WTC11 (cell line): ENCODE measurements around the gene PTPRN2. TPM values are rescaled to one million over a fixed set of nuclear protein-coding genes. Genes with fewer than 3 reads are reported as not detected.

Experiments
- ATAC-seq: fragments of 200-7000 bp; cut with Tn5 transposase; 2 replicates; pipeline ENCODE4 v1.10.0; 2021; ENCODE audit warnings: mild to moderate bottlenecking, moderate library complexity
- CTCF ChIA-PET: fragments of 300-600 bp; sonication (Branson Sonifier 250); formaldehyde crosslinking; loops from one replicate; lab custom pipeline; 2021; ENCODE audit warnings: antibody characterized with exemption; lab: Charles Lee
- POLR2A ChIA-PET: fragments of 350-600 bp; sonication (Branson Sonifier 250); formaldehyde crosslinking; loops from one replicate; lab custom pipeline; 2021; ENCODE audit warnings: antibody characterized with exemption; lab: Charles Lee
- DNase-seq: peaks from one replicate; pipeline ENCODE4 v3.0.0; 2021; ENCODE audit warnings: low spot score
- H3K27ac Mint-ChIP-seq: 2 replicates; pipeline ENCODE4 v1.8.0; 2021; ENCODE audit warnings: mixed read lengths
- H3K27me3 Mint-ChIP-seq: 2 replicates; pipeline ENCODE4 v1.8.0; 2021; ENCODE audit warnings: low read depth, mild to moderate bottlenecking, moderate library complexity, mixed read lengths
- H3K36me3 Mint-ChIP-seq: 2 replicates; pipeline ENCODE4 v1.8.0; 2021; ENCODE audit warnings: mixed read lengths
- H3K4me1 Mint-ChIP-seq: 2 replicates; pipeline ENCODE4 v1.8.0; 2022; ENCODE audit warnings: mixed read lengths
- H3K4me3 Mint-ChIP-seq: 2 replicates; pipeline ENCODE4 v1.8.0; 2021; ENCODE audit warnings: mild to moderate bottlenecking, moderate library complexity, mixed read lengths
- H3K9me3 Mint-ChIP-seq: 2 replicates; pipeline ENCODE4 v1.8.0; 2021; ENCODE audit warnings: mixed read lengths
- ARID4B ChIP-seq: sonication (generic); formaldehyde crosslinking; IDR thresholded peaks from 2 replicates; pipeline ENCODE4 v1.8.0; 2023; ENCODE audit warnings: missing genetic modification reagents, mild to moderate bottlenecking, borderline replicate concordance
- GABPB1 ChIP-seq: sonication (generic); formaldehyde crosslinking; IDR thresholded peaks from 2 replicates; pipeline ENCODE4 v1.8.1; 2023; ENCODE audit warnings: mild to moderate bottlenecking, missing genetic modification reagents
- GRHL2 ChIP-seq: fragments of 250-450 bp; sonication (Bioruptor Pico); IDR thresholded peaks from 2 replicates; pipeline ENCODE4 v1.8.0; 2022; ENCODE audit warnings: mild to moderate bottlenecking, moderate library complexity; ENCODE audit not compliant: insufficient replicate concordance, severe bottlenecking
- JUN ChIP-seq: sonication (generic); formaldehyde crosslinking; IDR thresholded peaks from 2 replicates; pipeline ENCODE4 v1.8.0; 2023; ENCODE audit warnings: mild to moderate bottlenecking, missing genetic modification reagents
- MLX ChIP-seq: sonication (generic); formaldehyde crosslinking; IDR thresholded peaks from 2 replicates; pipeline ENCODE4 v1.8.1; 2023; ENCODE audit warnings: mild to moderate bottlenecking, missing genetic modification reagents, moderate library complexity
- NFATC4 ChIP-seq: fragments of 250-450 bp; sonication (Bioruptor Pico); IDR thresholded peaks from 2 replicates; pipeline ENCODE4 v1.9.0; 2021; ENCODE audit warnings: mild to moderate bottlenecking
- NFE2L1 ChIP-seq: sonication (generic); formaldehyde crosslinking; IDR thresholded peaks from 2 replicates; pipeline ENCODE4 v1.8.1; 2023; ENCODE audit warnings: missing genetic modification reagents
- NR2C2 ChIP-seq: sonication (generic); formaldehyde crosslinking; IDR thresholded peaks from 2 replicates; pipeline ENCODE4 v1.8.0; 2022; ENCODE audit warnings: mild to moderate bottlenecking, missing genetic modification reagents
- PRDM15 ChIP-seq: sonication (generic); formaldehyde crosslinking; IDR thresholded peaks from 2 replicates; pipeline ENCODE4 v1.8.0; 2022; ENCODE audit warnings: missing genetic modification reagents
- RORB ChIP-seq: fragments of 250-450 bp; sonication (Bioruptor Pico); IDR thresholded peaks from 2 replicates; pipeline ENCODE4 v1.9.0; 2021; ENCODE audit warnings: mild to moderate bottlenecking
- SMAD4 ChIP-seq: sonication (generic); formaldehyde crosslinking; IDR thresholded peaks from 2 replicates; pipeline ENCODE4 v1.8.0; 2022; ENCODE audit warnings: mild to moderate bottlenecking, missing genetic modification reagents
- TEAD1 ChIP-seq: sonication (generic); formaldehyde crosslinking; IDR thresholded peaks from 2 replicates; pipeline ENCODE4 v1.8.0; 2022; ENCODE audit warnings: mild to moderate bottlenecking, missing genetic modification reagents
- TEAD4 ChIP-seq: sonication (generic); formaldehyde crosslinking; IDR thresholded peaks from 2 replicates; pipeline ENCODE4 v1.8.0; 2022; ENCODE audit warnings: mild to moderate bottlenecking, missing genetic modification reagents
- USF1 ChIP-seq: sonication (generic); formaldehyde crosslinking; IDR thresholded peaks from 2 replicates; pipeline ENCODE4 v1.8.0; 2022; ENCODE audit warnings: mild to moderate bottlenecking, missing genetic modification reagents
- ZNF396 ChIP-seq: fragments of 250-450 bp; sonication (Bioruptor Pico); IDR thresholded peaks from 2 replicates; pipeline ENCODE4 v1.8.0; 2021; ENCODE audit warnings: mild to moderate bottlenecking, moderate library complexity, borderline replicate concordance
- total RNA-seq: library from RNA; stranded (reverse); gene quantifications from 3 replicates; pipeline ENCODE4 v1.2.3, GENCODE V29; 2021

Gene PTPRN2
- total RNA-seq, 1 experiment from 2014 or later = 4.7 TPM

- Mint-ChIP-seq H3K27ac (no peak overlapping the region), H3K4me1 (peaks cover 11% of the 10 kb centered on the region), H3K27me3 (peaks cover under 1% of the 10 kb centered on the region; the same call in 1 of the 2 replicates), H3K9me3 (peaks cover 33% of the 10 kb centered on the region), H3K36me3 (peaks cover 32% of the 10 kb centered on the region), H3K4me3 (no peak overlapping the region)
- ChIA-PET CTCF (no interaction called here), POLR2A (no interaction called here)
- ATAC-seq (no peak), DNase-seq (no peak)
- no peak for TF ChIP-seq TEAD1 (CRISPR knock-in tag)
- no peak for TF ChIP-seq JUN (CRISPR knock-in tag)
- no peak for TF ChIP-seq RORB (CRISPR knock-in tag)
- TF ChIP-seq GABPB1 (CRISPR knock-in tag) = no peak
- TF ChIP-seq ARID4B (CRISPR knock-in tag) = no peak
Measured at GRCh38 chr7:157906583-157906982, 681.0 kb downstream of the PTPRN2 start.

GRCh38 chr7:157905651-157906461 lies 681.8 kb downstream of the PTPRN2 start:
- Mint-ChIP-seq H3K27me3 (no peaks in the 10 kb centered on the region; the same call in 1 of the 2 replicates), H3K4me1 (peaks cover 12% of the 10 kb centered on the region), H3K27ac (no peak overlapping the region), H3K9me3 (peaks cover 34% of the 10 kb centered on the region), H3K36me3 (peaks cover 34% of the 10 kb centered on the region), H3K4me3 (no peak overlapping the region)
- ChIA-PET POLR2A (no interaction called here), CTCF (interaction anchor here (0.5 kb wide), 1 partner anchor 485 kb away, joined by 3 read pairs; no protein-coding TSS in a partner anchor)
- peak; percentile 46 for DNase-seq
- peak; percentile 97 for ATAC-seq
- TF ChIP-seq NR2C2 (CRISPR knock-in tag) (no peak), PRDM15 (CRISPR knock-in tag) (peak; percentile 62), ZNF396 (no peak)

- Mint-ChIP-seq H3K36me3 (peaks cover 33% of the 10 kb centered on the region), H3K4me1 (peaks cover 16% of the 10 kb centered on the region), H3K27ac (no peak overlapping the region; the same call in 1 of the 2 replicates), H3K4me3 (no peak overlapping the region), H3K9me3 (peaks cover 35% of the 10 kb centered on the region), H3K27me3 (no peaks in the 10 kb centered on the region; the same call in 1 of the 2 replicates)
- ChIA-PET POLR2A (no interaction called here), CTCF (no interaction called here)
- TF ChIP-seq NFATC4 (CRISPR knock-in tag) = no peak
- no peak for TF ChIP-seq MLX
- no peak for TF ChIP-seq TEAD4 (CRISPR knock-in tag)
- no peak for TF ChIP-seq NFE2L1
- no peak for TF ChIP-seq GRHL2 (CRISPR knock-in tag)
- no peak for TF ChIP-seq USF1 (CRISPR knock-in tag)
- TF ChIP-seq GABPB1 (CRISPR knock-in tag) = no peak
- TF ChIP-seq TEAD1 (CRISPR knock-in tag) = no peak
- no peak for TF ChIP-seq SMAD4 (CRISPR knock-in tag)
- DNase-seq = no peak
- ATAC-seq = no peak
Measured at GRCh38 chr7:157904866-157905570, 682.6 kb downstream of the PTPRN2 start.
